ENCODE data around the gene KRT6A. TPM values are rescaled to one million over a fixed set of nuclear protein-coding genes. Genes with fewer than 3 reads are reported as not detected.
A peak's percentile ranks its signal among the peaks of the same experiment; 100 is the strongest.

The KRT6A gene
- total and polyA plus RNA-seq, 9 of the 15 experiments (the other 6 are each of a cell fraction or from before 2014, with no cell fraction given), result 0.26 TPM; not detected in 8

GRCh38 chr12:52534482-52534881 lies 41.4 kb upstream of the KRT6A start (continued):
- TF ChIP-seq, protein P1, sequence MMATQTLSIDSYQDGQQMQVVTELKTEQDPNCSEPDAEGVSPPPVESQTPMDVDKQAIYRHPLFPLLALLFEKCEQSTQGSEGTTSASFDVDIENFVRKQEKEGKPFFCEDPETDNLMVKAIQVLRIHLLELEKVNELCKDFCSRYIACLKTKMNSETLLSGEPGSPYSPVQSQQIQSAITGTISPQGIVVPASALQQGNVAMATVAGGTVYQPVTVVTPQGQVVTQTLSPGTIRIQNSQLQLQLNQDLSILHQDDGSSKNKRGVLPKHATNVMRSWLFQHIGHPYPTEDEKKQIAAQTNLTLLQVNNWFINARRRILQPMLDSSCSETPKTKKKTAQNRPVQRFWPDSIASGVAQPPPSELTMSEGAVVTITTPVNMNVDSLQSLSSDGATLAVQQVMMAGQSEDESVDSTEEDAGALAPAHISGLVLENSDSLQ (IDR thresholded peaks at IDR 0.05), result no peak
- TF ChIP-seq, protein P2, sequence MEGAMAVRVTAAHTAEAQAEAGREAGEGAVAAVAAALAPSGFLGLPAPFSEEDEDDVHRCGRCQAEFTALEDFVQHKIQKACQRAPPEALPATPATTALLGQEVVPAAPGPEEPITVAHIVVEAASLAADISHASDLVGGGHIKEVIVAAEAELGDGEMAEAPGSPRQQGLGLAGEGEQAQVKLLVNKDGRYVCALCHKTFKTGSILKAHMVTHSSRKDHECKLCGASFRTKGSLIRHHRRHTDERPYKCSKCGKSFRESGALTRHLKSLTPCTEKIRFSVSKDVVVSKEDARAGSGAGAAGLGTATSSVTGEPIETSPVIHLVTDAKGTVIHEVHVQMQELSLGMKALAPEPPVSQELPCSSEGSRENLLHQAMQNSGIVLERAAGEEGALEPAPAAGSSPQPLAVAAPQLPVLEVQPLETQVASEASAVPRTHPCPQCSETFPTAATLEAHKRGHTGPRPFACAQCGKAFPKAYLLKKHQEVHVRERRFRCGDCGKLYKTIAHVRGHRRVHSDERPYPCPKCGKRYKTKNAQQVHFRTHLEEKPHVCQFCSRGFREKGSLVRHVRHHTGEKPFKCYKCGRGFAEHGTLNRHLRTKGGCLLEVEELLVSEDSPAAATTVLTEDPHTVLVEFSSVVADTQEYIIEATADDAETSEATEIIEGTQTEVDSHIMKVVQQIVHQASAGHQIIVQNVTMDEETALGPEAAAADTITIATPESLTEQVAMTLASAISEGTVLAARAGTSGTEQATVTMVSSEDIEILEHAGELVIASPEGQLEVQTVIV (CRISPR knock-in tag; IDR thresholded peaks at IDR 0.05; ENCODE audit: borderline replicate concordance), result no peak
- no peak for TF ChIP-seq ZFP1 (CRISPR knock-in tag; IDR thresholded peaks at IDR 0.05)
- no peak for TF ChIP-seq MLLT1 (IDR thresholded peaks at IDR 0.05)
- no peak for TF ChIP-seq TCF3 (CRISPR knock-in tag; IDR thresholded peaks at IDR 0.05)
- no peak for TF ChIP-seq GATA2 (CRISPR knock-in tag; IDR thresholded peaks at IDR 0.05)
- no peak for TF ChIP-seq TAF15 (IDR thresholded peaks at IDR 0.05; ENCODE audit: low read depth, low read length)
- TF ChIP-seq, protein P3, sequence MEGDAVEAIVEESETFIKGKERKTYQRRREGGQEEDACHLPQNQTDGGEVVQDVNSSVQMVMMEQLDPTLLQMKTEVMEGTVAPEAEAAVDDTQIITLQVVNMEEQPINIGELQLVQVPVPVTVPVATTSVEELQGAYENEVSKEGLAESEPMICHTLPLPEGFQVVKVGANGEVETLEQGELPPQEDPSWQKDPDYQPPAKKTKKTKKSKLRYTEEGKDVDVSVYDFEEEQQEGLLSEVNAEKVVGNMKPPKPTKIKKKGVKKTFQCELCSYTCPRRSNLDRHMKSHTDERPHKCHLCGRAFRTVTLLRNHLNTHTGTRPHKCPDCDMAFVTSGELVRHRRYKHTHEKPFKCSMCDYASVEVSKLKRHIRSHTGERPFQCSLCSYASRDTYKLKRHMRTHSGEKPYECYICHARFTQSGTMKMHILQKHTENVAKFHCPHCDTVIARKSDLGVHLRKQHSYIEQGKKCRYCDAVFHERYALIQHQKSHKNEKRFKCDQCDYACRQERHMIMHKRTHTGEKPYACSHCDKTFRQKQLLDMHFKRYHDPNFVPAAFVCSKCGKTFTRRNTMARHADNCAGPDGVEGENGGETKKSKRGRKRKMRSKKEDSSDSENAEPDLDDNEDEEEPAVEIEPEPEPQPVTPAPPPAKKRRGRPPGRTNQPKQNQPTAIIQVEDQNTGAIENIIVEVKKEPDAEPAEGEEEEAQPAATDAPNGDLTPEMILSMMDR (IDR thresholded peaks at IDR 0.05 in 2 of 3, conservative IDR thresholded peaks at IDR 0.05 in 1 of 3; ENCODE audit: insufficient read depth in 2 of 3, low read depth in 1 of 3, low read length in 3 of 3), result peak; percentile 30 to 42 (median 34); a peak in 1 of 6 replicates
- TF ChIP-seq TCF15 (CRISPR knock-in tag; IDR thresholded peaks at IDR 0.05), result no peak
- TF ChIP-seq, protein P4, sequence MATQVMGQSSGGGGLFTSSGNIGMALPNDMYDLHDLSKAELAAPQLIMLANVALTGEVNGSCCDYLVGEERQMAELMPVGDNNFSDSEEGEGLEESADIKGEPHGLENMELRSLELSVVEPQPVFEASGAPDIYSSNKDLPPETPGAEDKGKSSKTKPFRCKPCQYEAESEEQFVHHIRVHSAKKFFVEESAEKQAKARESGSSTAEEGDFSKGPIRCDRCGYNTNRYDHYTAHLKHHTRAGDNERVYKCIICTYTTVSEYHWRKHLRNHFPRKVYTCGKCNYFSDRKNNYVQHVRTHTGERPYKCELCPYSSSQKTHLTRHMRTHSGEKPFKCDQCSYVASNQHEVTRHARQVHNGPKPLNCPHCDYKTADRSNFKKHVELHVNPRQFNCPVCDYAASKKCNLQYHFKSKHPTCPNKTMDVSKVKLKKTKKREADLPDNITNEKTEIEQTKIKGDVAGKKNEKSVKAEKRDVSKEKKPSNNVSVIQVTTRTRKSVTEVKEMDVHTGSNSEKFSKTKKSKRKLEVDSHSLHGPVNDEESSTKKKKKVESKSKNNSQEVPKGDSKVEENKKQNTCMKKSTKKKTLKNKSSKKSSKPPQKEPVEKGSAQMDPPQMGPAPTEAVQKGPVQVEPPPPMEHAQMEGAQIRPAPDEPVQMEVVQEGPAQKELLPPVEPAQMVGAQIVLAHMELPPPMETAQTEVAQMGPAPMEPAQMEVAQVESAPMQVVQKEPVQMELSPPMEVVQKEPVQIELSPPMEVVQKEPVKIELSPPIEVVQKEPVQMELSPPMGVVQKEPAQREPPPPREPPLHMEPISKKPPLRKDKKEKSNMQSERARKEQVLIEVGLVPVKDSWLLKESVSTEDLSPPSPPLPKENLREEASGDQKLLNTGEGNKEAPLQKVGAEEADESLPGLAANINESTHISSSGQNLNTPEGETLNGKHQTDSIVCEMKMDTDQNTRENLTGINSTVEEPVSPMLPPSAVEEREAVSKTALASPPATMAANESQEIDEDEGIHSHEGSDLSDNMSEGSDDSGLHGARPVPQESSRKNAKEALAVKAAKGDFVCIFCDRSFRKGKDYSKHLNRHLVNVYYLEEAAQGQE (IDR thresholded peaks at IDR 0.05; ENCODE audit: borderline replicate concordance), result peak; percentile 28; the same call in 1 of the 2 replicates
- TF ChIP-seq, protein P4 (CRISPR knock-in tag; IDR thresholded peaks at IDR 0.05; ENCODE audit: low read depth), result no peak
- TF ChIP-seq HDGF (IDR thresholded peaks at IDR 0.05), result no peak
- TF ChIP-seq FUS (optimal IDR thresholded peaks at IDR 0.05; ENCODE audit: low read depth, low read length), result no peak
